ENCODE data around the gene BICD1. TPM values are rescaled to one million over a fixed set of nuclear protein-coding genes. Genes with fewer than 3 reads are reported as not detected.

The BICD1 gene
- total RNA-seq, result 14.8 and 18.4 TPM in 2 replicates

GRCh38 chr12:32106517-32107358 is at the start of gene BICD1:
TSS of gene BICD1 (plus strand) at chr12:32106847. CDS start at chr12:32107332, 485 bp downstream.

DNA sequence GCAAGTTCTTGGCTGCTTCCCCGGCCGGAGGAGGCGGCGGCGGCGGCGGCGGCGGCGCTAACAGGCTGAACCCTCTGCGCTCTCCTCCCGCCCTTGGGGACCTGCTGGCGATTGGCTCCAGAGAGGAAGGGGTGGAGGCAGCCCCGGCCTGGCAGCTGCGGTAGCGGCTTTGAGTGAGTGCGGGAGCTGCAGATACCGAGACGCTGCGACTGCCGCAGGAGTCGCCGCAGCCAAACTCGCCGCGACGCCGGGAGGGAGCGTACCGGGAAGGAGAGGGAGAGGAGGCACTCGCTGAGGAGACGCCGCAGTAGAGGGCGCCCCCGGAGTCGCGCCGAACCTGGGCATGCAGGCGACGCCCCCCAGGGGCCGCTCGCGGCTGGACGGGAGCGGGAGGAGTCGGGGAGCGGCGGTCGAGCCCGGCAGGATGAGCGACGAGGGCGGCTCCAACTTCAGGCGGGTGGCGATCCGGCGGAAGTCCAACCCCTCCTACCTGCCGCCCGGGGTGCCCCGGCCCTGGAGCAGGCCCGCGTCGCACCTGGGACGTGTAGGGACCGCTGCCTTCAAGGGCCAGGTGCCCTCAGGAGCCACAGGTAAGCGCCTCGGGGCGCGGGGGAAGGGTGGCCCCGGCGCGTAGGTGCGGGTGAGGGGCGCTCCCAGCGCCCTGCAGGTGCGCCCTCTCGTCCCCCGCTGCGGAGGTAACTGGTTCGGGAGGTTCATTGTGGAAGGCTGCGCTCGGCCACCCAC is 292.9 kb downstream of the BICD1 start, which contains the start of gene FGD4:
Gene FGD4 (plus strand): TSS at position 189 of the 744 bp plus-strand sequence.

Other genes with a start within 250 kb of the BICD1 start
- gene RESF1, start 147.4 kb upstream of the BICD1 start, total RNA-seq, result 43.3 and 61.0 TPM in 2 replicates

Measured in aortic smooth muscle cell (primary cell).